Neural crest cell (in vitro differentiated cells): ENCODE results near the gene PACS1. TPM values are rescaled to one million over a fixed set of nuclear protein-coding genes. Genes with fewer than 3 reads are reported as not detected.

Experiments used
- DNase-seq: peaks from one replicate; pipeline ENCODE4 v3.0.0; 2021; ENCODE audit warnings: low read depth, mixed read lengths, low spot score
- H3K27ac Mint-ChIP-seq: one replicate; pipeline ENCODE4 v1.8.0; 2021; ENCODE audit warnings: mild to moderate bottlenecking, mixed read lengths; ENCODE audit not compliant: unreplicated experiment
- H3K27me3 Mint-ChIP-seq: 2 replicates; pipeline ENCODE4 v1.8.0; 2021; ENCODE audit warnings: low read depth, mild to moderate bottlenecking, mixed read lengths
- H3K36me3 Mint-ChIP-seq: 2 replicates; pipeline ENCODE4 v1.8.0; 2021; ENCODE audit warnings: low read depth, mild to moderate bottlenecking, mixed read lengths
- H3K4me1 Mint-ChIP-seq: 2 replicates; pipeline ENCODE4 v1.8.0; 2021; ENCODE audit warnings: mixed read lengths
- H3K4me3 Mint-ChIP-seq: one replicate; pipeline ENCODE4 v1.8.0; 2021; ENCODE audit warnings: mild to moderate bottlenecking, mixed read lengths
- H3K9me3 Mint-ChIP-seq: 2 replicates; pipeline ENCODE4 v1.8.0; 2021; ENCODE audit warnings: mixed read lengths
- total RNA-seq: library from RNA; stranded (reverse); gene quantifications from 2 replicates; pipeline ENCODE4 v1.2.1, GENCODE V29; 2021
- TF ChIP-seq, protein P1 (sequence below): fragments of 200-600 bp; sonication (generic); conservative IDR thresholded peaks from 2 replicates; pipeline ENCODE4 v1.5.0; 2021; ENCODE audit warnings: antibody characterized with exemption, mild to moderate bottlenecking

Gene PACS1
- total RNA-seq, 1 donor from 2014 or later = 54.3 TPM

DNA sequence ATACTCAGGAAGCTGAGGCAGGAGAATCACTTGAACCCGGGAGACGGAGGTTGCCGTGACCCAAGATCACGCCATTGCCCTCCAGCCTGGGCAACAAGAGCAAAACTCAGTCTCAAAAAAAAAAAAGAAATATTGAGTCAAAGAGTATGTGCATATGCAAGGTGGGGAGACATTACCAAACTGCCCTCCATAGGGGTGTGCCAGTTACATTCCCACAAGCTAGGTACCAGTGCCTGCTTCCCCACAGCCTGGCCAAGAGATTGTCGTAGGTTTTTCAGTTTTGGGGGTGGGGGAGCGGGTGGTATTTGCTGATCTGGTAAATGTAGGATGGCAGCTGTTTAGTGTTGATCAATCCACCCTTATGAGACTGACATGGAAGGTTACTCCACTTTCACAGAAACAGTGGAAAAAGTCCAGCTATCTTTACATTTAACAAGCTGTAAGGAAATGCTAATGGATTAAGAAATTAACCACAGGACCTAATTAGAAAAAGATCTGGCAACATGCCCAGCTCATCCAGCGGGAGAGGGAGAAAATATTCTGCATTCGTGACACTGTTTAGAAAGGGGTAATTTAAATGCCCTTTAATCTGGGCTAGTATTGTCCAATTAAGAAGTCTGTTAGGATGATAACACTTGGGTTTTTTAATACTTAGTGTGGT is 89.4 kb downstream of the PACS1 start:
- no peak overlapping the region for H3K27ac Mint-ChIP-seq
- H3K9me3 Mint-ChIP-seq = no peaks in the 10 kb centered on the region
- TF ChIP-seq, protein P1, sequence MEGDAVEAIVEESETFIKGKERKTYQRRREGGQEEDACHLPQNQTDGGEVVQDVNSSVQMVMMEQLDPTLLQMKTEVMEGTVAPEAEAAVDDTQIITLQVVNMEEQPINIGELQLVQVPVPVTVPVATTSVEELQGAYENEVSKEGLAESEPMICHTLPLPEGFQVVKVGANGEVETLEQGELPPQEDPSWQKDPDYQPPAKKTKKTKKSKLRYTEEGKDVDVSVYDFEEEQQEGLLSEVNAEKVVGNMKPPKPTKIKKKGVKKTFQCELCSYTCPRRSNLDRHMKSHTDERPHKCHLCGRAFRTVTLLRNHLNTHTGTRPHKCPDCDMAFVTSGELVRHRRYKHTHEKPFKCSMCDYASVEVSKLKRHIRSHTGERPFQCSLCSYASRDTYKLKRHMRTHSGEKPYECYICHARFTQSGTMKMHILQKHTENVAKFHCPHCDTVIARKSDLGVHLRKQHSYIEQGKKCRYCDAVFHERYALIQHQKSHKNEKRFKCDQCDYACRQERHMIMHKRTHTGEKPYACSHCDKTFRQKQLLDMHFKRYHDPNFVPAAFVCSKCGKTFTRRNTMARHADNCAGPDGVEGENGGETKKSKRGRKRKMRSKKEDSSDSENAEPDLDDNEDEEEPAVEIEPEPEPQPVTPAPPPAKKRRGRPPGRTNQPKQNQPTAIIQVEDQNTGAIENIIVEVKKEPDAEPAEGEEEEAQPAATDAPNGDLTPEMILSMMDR = no peak
- no peaks in the 10 kb centered on the region for H3K36me3 Mint-ChIP-seq
- H3K4me3 Mint-ChIP-seq = no peak overlapping the region
- H3K27me3 Mint-ChIP-seq = no peaks in the 10 kb centered on the region
- H3K4me1 Mint-ChIP-seq = no peaks in the 10 kb centered on the region
- no peak for DNase-seq

DNA sequence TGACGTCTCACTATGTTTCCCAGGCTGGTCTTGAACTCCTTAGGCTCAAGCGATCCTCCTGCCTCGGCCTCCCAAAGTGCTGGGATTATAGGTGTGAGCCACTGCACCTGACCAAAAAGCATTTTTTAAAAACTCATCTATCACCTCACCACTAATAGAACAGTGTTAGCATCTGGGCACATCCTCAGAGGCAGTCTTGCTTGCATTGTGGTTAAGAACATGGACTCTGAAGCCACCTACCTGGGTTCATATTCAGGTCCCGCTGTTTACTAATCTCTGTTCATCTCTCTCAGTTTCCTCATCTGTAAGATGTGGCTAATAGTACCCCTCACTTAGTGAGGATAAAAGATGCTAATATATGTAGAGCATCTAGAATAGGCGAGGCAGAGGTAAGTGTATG is 90.6 kb downstream of the PACS1 start:
- H3K27me3 Mint-ChIP-seq = no peaks in the 10 kb centered on the region
- H3K27ac Mint-ChIP-seq = no peak overlapping the region

GRCh38 chr11:66168289-66168688 is 98.2 kb downstream of the PACS1 start:
- Mint-ChIP-seq H3K4me3 (no peak overlapping the region), H3K27me3 (no peaks in the 10 kb centered on the region), H3K27ac (no peak overlapping the region), H3K9me3 (no peaks in the 10 kb centered on the region), H3K4me1 (no peaks in the 10 kb centered on the region), H3K36me3 (peaks cover 2% of the 10 kb centered on the region)
- TF ChIP-seq, protein P1 = no peak
- DNase-seq = no peak

More for the DNA sequence above, 90.6 kb downstream of the PACS1 start:
- Mint-ChIP-seq H3K4me1 (no peaks in the 10 kb centered on the region), H3K9me3 (no peaks in the 10 kb centered on the region), H3K36me3 (no peaks in the 10 kb centered on the region), H3K4me3 (no peak overlapping the region)
- no peak for DNase-seq
- TF ChIP-seq, protein P1 = no peak

- Mint-ChIP-seq H3K4me3 (no peak overlapping the region), H3K4me1 (no peaks in the 10 kb centered on the region), H3K27ac (peak overlapping the region; percentile 1), H3K36me3 (peaks cover 2% of the 10 kb centered on the region), H3K27me3 (no peaks in the 10 kb centered on the region), H3K9me3 (no peaks in the 10 kb centered on the region)
- TF ChIP-seq, protein P1 = no peak
- no peak for DNase-seq
Measured at GRCh38 chr11:66172146-66172545, 102.1 kb downstream of the PACS1 start.

DNA sequence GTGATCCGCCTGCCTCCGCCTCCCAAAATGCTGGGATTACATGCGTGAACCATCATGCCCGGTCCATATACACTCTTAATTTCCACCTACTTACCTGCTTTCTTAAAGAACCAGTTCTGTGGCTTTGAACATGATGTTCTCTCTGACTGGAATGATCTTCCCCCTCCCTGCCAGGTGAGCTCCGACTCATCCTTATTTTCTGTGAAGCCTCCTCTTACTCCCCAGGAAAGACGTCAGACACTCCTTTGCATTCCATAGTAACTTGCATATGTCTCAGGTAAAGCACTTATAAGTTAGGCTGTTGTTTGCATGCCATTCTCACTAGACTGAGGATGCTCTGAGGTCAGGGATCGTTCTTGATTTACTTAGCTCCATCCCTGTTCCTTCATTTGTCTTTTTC is 106.6 kb downstream of the PACS1 start:
- Mint-ChIP-seq H3K9me3 (no peaks in the 10 kb centered on the region), H3K36me3 (no peaks in the 10 kb centered on the region), H3K4me1 (no peaks in the 10 kb centered on the region), H3K4me3 (no peak overlapping the region), H3K27ac (no peak overlapping the region), H3K27me3 (no peaks in the 10 kb centered on the region)
- no peak for DNase-seq
- TF ChIP-seq, protein P1 = no peak
